ENCODE data around the gene CLMN.

Gene CLMN

GRCh38 chr14:95341115-95341514, 21.4 kb upstream of the CLMN start:
- no peak for DNase-seq (ENCODE audit: low read depth)

- DNase-seq (ENCODE audit: low read depth): no peak
Observed at GRCh38 chr14:95340201-95340697, 20.5 kb upstream of the CLMN start.

- no peak for DNase-seq (ENCODE audit: low read depth)
Observed at GRCh38 chr14:95339301-95339865, 19.7 kb upstream of the CLMN start.

GRCh38 chr14:95338436-95338835, 18.7 kb upstream of the CLMN start:
- no peak for DNase-seq (ENCODE audit: low read depth)

GRCh38 chr14:95337041-95337595, 17.4 kb upstream of the CLMN start:
- no peak for DNase-seq (ENCODE audit: low read depth)

GRCh38 chr14:95336192-95336760, 16.6 kb upstream of the CLMN start:
- no peak for DNase-seq (ENCODE audit: low read depth)

- no peak for DNase-seq (ENCODE audit: low read depth)
Observed at GRCh38 chr14:95335071-95335470, 15.4 kb upstream of the CLMN start.

- DNase-seq (ENCODE audit: low read depth): no peak
Observed at GRCh38 chr14:95334044-95334443, 14.3 kb upstream of the CLMN start.

GRCh38 chr14:95332641-95333040, 12.9 kb upstream of the CLMN start:
- DNase-seq (ENCODE audit: low read depth): no peak

- DNase-seq (ENCODE audit: low read depth): no peak
Observed at GRCh38 chr14:95331708-95332408, 12.2 kb upstream of the CLMN start.

GRCh38 chr14:95330591-95331370, 11.1 kb upstream of the CLMN start:
- no peak for DNase-seq (ENCODE audit: low read depth)

GRCh38 chr14:95329941-95330340, 10.2 kb upstream of the CLMN start:
- no peak for DNase-seq (ENCODE audit: low read depth)

- no peak for DNase-seq (ENCODE audit: low read depth)
Observed at GRCh38 chr14:95328729-95329503, 9.2 kb upstream of the CLMN start.

GRCh38 chr14:95327558-95328374, 8.1 kb upstream of the CLMN start:
- no peak for DNase-seq (ENCODE audit: low read depth)

- no peak for DNase-seq (ENCODE audit: low read depth)
Observed at GRCh38 chr14:95326987-95327386, 7.3 kb upstream of the CLMN start.

GRCh38 chr14:95323917-95324316, 4.2 kb upstream of the CLMN start:
- no peak for DNase-seq (ENCODE audit: low read depth)

GRCh38 chr14:95323361-95323760, 3.7 kb upstream of the CLMN start:
- DNase-seq (ENCODE audit: low read depth): no peak

- DNase-seq (ENCODE audit: low read depth): no peak
Observed at GRCh38 chr14:95322651-95323050, 2.9 kb upstream of the CLMN start.

GRCh38 chr14:95321693-95322455, 2.2 kb upstream of the CLMN start:
- no peak for DNase-seq (ENCODE audit: low read depth)
